HG02678 (cell line): ENCODE measurements around the gene DSCAML1.

Experiments
- ATAC-seq: cut with Tn5 transposase; IDR thresholded peaks from one replicate; pipeline ENCODE4 v1.9.1; 2021; ENCODE audit warnings: mild to moderate bottlenecking, moderate library complexity; ENCODE audit not compliant: unreplicated experiment

Gene DSCAML1

DNA sequence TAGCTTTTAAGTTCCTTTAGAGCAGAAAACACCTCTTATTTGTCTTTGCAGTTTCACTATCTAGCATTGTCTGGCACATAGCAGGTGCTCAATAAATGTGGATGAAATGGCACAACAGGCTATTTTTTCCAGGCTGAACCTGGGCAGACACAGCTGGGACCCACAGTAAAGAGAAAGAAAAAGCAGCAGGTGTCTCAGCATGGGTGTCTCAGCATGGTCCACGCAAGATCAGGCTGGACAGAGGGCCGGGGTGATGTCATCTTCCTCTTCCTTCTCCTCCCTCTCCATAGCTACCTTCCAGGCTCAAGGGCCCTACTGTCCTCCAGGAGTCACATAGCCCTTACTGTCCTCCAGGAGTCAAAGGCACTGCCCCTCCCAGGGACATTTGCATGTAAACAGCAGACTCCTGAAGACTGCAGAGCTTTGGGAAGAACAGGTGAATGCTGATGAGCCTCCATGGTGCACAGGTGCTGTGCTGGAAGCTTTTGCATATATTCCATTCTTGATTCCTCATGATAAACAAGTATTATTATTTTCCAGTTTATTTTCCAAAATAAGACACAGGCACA lies 65.2 kb downstream of the DSCAML1 start:
- ATAC-seq: no peak

DNA sequence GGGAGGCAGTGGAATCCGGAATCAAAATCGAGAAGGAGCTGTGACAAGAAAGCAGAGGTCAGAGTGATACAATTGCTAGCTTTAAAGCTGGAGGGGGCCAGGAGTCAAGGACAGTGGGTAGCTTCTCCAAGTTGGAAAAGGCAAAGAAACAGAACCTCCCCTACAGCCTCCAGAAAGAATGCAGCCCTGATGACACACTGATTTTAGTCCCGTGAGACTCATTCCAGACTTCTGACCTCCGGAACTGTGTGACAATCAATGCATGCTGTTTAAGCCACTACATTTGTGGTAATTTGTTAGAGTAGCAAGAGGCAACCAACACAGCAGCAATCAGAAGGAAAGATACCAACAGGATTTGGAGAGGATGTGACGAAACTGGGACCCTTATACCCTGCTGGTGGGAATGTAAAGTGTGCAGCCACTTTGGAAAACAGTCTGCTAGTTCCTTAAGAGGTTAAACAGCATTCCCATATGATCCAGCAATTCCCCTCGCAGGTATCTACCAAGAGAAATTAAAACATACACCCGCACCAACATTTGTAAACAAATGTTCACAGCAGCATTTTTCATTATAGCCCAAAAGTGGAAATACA lies 66.7 kb downstream of the DSCAML1 start:
- no peak for ATAC-seq

DNA sequence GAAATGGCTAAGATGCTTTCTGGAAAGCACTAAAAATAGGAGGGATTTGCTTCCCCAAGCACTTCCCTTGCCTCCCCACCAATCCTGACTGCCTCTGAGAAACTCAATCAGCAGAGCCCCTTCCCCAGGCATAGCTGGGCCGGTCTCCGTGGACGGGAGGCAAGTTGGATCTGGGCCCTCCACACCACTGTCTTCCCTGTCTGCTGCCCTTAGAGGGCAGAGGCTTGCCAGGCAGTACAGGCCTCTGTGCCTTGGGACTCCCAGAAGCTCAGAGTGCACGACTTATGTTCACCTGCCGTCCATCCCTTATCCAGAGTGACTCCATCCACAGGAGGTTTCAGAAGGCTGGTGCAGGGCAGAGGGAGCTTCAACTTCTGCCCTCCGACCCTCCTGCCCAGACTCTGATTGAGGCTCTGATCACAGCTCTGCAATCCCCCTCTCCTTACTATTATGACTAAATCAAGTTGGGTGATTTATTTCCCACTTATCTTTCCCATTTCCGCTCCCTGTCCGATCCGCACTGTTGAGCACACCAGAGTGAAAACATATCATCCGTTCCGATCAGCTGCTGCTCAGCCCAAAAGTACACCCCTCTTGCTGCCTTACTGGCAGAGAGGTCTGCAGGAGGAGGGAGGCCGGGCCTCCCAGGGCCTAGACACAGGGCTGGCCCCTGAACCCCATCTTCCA lies 71.8 kb downstream of the DSCAML1 start:
- ATAC-seq: no peak

DNA sequence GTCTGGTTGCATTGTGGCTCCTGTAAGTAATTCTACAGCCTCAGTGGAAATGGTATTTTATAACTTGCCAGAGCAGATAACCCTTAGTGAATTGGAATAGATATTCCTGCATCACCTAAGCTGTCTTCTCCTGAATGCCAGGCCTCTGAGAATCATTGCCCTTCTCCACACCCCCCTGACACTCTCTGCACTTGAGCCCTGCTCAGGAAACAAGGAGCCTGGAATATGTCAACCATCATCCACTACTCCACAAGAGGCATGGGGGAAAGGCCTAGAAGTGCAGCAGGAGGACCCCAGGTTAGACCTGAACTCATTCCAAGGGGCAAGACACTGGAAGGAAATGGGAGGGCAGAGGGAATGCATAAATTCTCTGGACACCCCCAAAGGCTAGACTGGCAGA lies 72.4 kb downstream of the DSCAML1 start:
- ATAC-seq: no peak

DNA sequence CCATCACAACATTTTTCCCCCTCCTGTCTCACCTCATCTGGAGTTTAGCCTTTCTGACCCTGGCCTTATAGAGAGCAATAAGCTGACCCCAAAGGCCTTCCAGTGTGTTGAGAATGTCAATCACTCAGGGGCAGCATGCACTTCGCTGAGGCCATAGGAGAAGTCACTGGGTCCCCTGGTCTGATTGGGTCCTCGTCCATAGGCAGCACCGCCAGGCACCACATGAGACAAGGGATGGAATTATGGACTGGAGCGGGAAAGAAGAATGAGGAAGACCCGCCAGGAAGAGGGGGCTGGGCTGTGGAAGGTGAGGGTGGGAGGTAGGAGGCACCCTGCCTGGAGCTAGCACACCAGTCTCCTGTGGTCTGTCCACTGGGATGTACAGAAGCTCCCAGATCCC lies 72.9 kb downstream of the DSCAML1 start:
- no peak for ATAC-seq

DNA sequence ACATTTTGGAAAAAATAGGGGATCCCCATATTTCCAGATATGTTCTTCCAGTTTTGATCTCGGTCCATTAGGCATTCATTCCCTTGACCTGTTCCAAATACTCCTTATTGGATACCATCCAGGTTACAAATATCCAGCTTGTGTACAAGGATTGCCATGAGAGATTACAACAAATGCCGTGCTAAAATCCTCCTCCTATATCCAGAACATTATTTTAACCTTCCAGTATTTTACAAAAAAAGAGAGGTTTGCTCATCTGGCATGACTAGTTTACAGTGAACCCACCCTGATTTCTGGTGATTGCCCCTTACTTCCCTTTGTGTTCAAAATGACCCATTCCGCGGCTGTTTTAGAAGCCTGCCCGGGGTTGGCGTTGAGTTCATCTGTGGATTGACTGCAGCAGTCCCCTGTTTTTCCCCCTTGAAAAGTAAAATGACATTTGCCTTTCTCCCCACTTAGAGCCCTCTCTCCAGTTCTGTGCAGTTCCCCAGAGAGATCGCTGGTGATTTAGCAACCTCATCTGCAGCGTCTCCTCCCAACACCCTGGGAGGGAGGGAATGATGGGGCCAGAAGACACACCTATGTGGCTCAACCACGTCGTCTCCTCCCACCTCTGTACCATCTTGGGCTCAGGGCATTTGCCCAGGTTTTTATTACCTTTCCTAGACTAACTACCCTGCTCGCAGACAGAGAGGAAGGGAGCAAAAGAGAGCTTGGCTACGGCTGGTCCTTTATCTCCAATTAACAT lies 73.6 kb downstream of the DSCAML1 start:
- no peak for ATAC-seq

DNA sequence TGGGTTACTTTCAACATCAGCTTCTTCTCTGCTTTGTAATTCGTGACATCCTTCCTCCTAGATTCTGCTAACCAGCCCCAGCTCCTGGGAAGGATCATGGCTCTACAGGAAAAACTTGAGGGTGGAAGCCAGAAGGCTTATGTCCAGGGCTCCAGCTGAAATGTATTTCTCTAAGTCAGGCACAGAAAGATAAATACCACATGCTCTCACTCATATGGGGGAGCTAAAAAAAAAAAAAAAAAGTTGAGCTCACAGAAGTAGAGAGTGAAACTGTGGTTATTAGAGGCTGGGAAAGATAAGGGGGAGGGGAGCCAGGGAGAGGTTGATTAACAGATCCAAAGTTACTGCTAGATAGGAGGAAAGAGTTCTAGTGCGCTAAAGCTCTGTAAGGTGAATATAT lies 74.9 kb downstream of the DSCAML1 start:
- ATAC-seq: no peak

DNA sequence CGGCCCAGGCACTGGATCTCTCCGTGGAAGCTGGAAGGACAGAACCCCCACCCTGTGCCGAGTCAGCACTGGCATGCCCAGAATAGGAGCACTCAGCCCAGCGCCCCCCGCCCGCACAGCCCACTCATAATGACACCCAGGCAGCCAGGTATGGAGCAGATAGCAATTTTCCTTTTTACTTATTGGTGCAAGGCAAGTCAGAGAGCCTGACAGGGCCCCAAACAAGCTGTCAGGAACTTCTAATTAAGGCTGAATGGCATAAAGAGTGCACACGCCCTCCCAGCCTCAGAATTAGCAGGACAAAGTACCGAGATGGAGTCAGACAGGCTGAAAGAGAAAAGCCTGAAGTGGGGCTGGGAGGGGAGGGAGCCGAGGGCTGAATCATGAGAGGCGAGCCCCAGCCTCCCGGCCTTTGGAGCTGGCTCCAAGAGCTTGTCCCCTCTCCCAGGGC lies 76.9 kb downstream of the DSCAML1 start:
- no peak for ATAC-seq

DNA sequence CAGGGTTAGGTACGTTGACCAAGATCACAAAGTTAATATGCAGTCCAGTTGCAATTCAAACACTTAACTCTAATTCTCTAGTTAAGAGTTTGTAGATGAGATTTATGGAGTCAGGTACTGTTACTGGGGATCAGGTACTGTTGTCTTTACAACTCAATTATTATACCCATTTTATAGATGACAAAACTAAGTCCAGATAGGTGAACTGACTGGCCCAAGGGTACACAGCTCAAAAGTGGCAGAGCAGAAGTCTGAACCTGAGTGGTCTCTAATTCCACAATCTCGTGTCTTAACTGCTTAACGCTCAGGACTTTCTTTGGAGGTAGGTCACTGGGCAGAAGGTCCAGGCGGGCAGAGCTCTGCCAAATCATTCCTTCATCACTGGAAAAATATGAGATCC lies 77.5 kb downstream of the DSCAML1 start:
- no peak for ATAC-seq

DNA sequence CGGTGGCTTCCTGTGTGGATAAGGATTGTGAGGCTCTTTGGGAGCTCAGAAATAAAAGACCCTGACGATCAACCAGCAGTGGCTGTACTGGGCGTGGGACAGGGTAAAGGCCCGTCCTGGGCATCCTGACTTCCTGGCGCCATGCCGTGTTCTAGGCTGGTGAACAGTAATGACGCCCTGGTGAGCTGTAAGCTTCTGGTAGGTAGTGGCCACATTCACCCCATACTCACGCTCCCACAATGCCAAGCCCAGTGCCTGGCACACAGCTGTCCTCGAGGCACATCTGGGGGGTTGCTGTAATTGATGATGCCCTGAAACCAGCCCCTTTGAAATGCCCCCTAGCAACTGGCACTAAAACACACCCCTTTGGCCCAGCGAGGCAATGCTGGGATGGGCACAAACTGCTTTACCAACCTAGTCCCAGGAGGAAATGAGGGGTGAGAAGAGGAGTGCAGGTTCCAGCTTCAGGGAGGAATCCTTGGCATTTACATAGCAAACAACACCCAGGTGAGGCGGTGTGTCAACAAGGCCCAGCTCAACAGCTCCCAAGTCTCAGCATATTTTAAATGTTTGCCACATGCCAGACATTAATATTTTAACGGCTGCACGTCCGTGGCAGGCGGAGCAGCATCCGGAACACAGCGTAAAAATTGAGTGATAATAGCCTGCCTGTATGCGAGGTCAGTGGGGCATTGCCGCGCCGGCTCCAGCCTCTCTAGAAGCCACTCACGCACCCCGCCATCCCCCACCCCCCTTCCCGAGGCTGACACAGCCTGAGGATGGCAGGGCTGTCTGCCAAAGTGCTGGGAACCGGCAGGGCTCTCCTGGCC lies 79.3 kb downstream of the DSCAML1 start:
- no peak for ATAC-seq

DNA sequence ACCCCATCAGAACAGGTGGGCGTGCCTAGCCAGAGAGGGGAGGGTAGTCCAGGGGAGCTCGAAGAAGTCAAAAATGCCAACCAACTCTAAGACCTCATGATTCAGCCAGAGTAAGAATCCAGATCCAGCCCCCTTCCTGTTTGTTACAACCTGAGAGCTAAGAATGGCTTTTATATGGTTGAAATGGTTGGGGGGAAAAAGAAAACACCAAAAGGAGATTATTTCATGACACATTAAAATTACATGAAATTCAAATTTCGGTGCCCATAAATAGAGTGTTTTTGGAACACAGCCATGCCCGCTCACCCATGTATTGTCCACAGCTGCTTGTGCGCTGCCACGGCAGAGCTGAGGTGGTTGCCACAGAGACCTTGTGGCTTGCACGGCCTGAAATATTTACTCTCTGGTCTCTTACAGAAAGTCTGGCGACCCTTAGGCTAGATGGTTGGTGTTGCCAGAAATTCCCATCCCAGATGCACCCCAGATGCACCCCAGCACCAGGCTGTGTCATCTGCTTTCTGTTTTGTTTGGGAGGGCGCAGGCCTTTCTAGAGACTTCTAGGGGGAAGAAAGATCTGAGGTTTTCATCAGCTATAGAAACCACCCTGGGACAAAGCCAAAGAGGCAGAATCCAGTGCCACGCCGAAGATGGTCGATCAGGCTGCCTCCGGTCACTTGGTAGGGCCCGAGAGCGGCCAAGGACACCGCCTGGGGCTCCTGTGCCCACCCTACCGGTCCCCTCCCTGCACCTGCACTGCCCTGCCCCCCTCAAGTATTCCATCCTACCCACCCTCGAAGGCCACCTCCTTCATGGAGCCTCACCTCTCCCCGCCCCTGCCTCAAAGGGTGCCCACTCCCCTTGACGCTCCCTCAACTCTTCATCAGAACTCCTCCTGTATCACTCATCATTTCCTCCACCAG lies 80.2 kb downstream of the DSCAML1 start:
- no peak for ATAC-seq

DNA sequence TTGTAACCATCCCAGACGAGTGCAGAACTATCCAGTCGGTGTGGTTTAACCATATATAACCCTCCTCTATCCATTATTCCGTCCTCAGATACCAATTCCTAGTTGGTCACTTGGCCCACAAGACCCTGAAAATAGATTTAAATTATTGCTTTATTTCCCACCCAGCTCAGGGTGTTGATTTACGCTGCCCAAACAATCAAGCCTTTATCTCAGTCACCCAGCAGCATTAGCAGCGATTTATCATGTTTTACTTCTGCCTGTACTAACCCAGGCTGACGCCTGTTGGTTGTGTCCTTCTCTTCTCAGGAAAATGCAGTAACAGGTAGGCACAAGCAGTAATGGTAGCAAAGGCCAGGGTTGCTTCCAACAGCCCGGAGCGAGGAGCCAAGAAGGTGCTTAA lies 81.2 kb downstream of the DSCAML1 start:
- no peak for ATAC-seq

DNA sequence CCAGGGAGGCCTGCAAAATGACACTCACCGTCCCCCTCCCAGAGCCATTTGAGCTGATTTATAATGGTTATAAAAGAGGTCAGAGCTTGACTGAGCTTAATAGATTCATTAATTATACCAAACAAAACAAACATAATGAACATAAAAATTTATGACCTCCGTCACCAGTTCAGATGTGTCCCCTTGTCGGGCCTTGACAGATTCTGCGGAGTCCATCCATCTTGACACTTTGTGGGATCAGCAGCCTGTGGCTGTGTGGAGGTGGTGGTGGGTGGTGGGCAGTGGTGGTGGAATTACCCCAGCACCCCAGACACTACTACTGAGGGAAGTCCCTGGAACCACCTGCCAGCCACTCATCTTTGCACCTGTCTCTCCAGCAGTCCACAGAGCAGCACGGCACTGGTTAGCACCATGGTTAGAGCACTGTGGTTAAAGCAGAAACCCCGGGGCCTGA lies 83.5 kb downstream of the DSCAML1 start:
- ATAC-seq: no peak

DNA sequence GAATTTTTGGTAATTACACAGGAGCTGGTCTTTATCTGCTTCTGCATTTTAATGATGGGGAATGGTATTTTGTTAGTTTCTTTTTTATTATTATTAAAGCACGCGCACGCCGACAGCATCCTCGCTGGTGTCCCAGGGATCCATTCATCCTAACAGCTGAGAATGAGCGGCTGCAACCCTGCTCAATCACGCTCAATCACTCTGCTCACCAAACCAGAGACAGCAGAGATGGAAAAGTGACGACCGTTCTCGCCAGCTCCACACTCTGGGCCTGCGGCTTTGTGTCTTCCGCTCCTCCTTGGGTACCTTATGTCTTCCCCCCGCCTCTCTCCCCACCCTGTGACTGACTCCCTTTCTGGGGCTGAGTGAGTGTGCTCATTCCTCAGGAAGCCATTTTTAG lies 84.5 kb downstream of the DSCAML1 start:
- no peak for ATAC-seq

DNA sequence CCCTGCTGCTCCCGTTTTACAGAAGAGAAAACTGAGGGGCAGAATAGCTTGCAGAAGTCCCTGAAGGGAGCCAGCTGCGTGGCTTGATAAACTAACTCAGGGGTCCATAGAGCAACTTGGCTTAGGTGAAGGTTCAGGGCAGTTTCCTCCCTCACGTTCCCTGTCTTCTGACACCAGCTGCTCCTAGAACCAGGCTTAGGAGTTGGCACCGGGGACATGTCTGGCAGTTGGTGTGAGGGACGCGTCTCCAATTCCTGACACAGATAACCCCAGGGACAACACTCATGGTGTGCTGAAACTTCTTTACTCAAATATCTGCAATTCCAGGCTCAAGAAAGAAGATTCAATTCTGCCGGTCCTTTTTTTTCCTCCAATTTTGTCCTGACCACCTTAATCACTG lies 85.7 kb downstream of the DSCAML1 start:
- no peak for ATAC-seq

DNA sequence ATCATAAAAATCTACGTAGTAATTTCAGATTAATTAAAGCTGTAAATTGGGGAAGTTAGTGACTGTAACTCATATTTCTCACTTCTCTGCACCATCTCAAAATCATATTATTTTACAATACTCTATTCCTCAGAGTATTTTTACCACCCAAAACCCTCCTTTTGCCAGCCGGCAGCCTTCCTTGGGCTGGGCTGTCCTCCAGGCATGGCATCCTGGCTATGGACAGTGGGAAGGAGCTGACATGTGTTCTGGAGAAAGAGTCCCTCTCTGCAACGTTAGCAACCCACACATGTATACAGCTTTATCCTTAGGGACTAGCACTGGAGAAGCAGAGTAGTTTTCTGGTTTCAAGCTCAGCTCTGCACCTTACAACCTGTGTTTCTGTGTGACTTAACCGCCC lies 86.8 kb downstream of the DSCAML1 start:
- ATAC-seq: no peak

DNA sequence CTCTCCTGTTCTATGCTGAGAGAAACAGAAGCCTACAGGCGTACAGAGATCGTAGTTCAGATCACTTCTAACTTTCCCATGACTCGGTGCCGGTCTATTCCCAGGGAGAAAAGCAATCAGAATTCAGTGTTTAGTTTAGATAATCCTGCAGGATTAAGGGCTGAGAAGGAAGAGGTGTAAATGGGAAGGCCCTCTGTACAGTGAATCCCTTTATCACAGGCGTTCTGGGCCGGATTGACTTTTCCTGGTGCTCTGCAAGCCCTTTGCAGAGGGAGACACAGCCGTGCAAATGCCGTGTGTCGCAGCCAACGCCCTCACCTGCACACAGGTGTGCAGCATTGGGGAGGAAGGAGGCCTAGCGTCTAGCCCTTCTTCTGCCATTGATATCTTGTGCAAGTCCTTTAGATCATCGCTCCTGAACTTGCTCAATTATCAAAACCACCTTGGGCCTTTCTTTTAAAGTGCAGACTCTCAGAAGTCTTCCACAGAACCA lies 90.6 kb downstream of the DSCAML1 start:
- no peak for ATAC-seq

DNA sequence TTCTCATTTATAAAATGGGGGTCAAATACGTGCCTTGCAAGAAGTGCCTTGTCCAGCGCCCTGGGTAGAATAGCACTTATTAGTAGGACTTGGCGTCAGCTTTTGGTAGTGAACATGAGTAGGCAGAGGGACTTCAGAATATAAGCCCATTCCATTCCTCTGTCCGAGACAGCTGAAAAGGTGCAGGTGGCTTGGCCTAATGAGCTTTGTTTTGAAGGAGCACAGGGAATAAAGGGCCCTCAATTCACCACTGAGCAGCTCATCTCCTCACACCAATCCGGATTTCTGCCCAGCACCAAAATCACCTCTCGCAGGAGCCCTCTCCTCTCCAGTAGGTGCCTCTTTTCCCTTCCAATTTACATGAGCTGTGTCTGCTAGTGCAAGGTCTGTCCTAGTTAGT lies 91.2 kb downstream of the DSCAML1 start:
- ATAC-seq: no peak

DNA sequence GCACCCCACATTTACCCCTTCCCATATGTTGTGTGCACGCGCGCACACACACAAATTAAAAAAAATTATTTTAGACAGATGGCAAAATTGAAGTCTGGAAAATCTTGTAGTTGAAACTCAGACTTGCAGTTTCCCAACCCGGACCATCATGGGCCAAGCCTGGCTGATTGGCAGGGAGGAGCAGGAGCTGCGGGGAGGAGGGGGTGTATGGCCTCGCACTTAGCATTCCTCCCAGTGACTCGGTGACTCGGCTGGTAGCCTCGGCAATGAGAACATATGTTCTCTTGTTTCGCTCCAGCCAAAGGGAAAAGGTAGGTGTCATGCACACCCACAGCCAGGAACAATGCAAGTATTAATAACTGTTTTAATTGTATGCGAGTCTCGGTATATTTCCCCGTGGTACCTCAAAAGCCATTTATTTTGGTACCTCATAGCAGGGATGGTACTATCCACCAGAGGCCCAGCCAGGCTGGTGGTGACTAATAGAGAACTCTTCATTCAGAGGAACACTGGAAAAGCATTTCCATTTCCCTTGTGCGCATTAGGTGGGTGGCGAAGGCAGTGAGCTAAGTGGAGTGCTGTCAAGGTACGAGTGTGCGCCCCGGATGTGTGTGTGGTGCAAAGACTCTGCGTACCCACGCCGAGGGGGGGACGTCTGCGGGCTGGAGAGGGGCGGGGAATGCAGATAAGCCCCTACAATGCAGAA lies 92.5 kb downstream of the DSCAML1 start:
- ATAC-seq: no peak
